ENCODE measurements around the gene DOK1.
A peak's percentile ranks its signal among the peaks of the same experiment; 100 is the strongest.

DOK1 gene

DNA sequence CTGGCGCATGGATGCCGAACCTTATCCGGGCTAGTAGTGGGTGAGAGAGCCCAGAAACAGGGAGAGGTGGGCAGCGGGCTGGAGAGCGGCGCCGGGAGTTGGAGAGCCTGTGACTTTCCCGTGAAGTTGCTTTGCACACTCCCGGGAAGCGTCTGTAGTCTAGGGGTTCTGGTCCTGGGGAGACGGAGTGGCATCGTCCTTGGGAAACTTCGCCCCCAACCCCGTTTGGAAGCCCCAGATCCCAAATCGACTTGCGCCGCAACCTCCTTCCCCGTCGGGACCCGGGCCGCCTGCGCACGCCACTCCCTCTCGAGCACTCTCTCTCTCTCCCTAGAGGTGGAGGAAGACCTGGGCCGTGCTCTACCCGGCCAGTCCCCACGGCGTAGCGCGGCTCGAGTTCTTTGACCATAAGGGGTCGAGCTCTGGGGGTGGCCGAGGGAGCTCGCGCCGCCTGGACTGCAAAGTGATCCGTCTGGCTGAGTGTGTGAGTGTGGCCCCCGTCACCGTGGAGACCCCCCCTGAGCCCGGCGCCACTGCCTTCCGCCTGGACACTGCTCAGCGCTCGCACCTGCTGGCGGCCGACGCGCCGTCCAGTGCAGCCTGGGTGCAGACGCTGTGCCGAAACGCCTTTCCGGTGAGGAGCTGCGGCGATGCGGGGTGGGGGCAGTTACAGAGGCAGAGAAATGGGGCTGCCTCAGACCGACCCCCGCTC lies 456 bp downstream of the DOK1 start:
- H2AFZ ChIP-seq (ENCODE audit: low read depth) = peak overlapping the region; percentile 98
- H3K27ac ChIP-seq = peak overlapping the region; percentile 79
- H4K20me1 ChIP-seq (ENCODE audit: insufficient read depth) = no peaks in the 10 kb centered on the region
- no peaks in the 10 kb centered on the region for H3K36me3 ChIP-seq (ENCODE audit: insufficient read depth)
- no peaks in the 10 kb centered on the region for H3K79me2 ChIP-seq (ENCODE audit: insufficient read depth, low read depth)
- peak overlapping the region; percentile 96 for H3K9ac ChIP-seq
- peak overlapping the region; percentile 58 for H3K4me2 ChIP-seq
- H3K4me3 ChIP-seq (IDR thresholded peaks at IDR 0.05; ENCODE audit: insufficient read depth, low read depth, low read length) = peak overlapping the region; percentile 95
- peaks cover 3% of the 10 kb centered on the region; the same call in 1 of the 2 replicates for H3K27me3 ChIP-seq (ENCODE audit: insufficient read depth, low read depth)
- TF ChIP-seq, protein P1, sequence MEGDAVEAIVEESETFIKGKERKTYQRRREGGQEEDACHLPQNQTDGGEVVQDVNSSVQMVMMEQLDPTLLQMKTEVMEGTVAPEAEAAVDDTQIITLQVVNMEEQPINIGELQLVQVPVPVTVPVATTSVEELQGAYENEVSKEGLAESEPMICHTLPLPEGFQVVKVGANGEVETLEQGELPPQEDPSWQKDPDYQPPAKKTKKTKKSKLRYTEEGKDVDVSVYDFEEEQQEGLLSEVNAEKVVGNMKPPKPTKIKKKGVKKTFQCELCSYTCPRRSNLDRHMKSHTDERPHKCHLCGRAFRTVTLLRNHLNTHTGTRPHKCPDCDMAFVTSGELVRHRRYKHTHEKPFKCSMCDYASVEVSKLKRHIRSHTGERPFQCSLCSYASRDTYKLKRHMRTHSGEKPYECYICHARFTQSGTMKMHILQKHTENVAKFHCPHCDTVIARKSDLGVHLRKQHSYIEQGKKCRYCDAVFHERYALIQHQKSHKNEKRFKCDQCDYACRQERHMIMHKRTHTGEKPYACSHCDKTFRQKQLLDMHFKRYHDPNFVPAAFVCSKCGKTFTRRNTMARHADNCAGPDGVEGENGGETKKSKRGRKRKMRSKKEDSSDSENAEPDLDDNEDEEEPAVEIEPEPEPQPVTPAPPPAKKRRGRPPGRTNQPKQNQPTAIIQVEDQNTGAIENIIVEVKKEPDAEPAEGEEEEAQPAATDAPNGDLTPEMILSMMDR (conservative IDR thresholded peaks at IDR 0.05; ENCODE audit: low read depth, low read length) = no peak
- H3K4me1 ChIP-seq (ENCODE audit: low read depth, poor library complexity, severe bottlenecking) = peaks cover 13% of the 10 kb centered on the region

DNA sequence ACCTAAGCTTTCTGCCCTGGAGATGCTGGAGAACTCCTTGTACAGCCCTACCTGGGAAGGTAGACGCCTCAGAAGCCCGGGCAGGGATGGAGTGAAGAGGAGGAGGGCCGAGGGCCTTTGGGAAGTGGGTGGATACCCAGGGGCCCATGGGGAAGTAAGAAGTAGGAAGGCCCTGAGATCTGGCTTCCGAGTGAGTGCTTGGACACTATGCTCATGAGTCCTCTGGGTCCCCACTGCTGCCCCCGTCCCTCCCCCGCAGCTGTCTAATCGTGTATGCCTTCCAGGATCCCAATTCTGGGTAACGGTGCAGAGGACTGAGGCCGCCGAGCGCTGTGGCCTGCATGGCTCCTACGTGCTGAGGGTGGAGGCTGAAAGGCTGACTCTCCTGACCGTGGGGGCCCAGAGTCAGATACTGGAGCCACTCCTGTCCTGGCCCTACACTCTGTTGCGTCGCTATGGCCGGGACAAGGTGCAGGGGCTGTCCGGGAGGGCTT lies 1.1 kb downstream of the DOK1 start:
- H2AFZ ChIP-seq (ENCODE audit: low read depth) = no peak overlapping the region
- TF ChIP-seq, protein P1 (conservative IDR thresholded peaks at IDR 0.05; ENCODE audit: low read depth, low read length) = no peak
- H3K4me1 ChIP-seq (ENCODE audit: low read depth, poor library complexity, severe bottlenecking) = peaks cover 13% of the 10 kb centered on the region
- peak overlapping the region; percentile 58 for H3K4me2 ChIP-seq
- no peaks in the 10 kb centered on the region for H4K20me1 ChIP-seq (ENCODE audit: insufficient read depth)
- no peaks in the 10 kb centered on the region for H3K36me3 ChIP-seq (ENCODE audit: insufficient read depth)
- H3K27ac ChIP-seq = no peak overlapping the region
- no peak overlapping the region; the same call in 1 of the 2 replicates for H3K9ac ChIP-seq
- peaks cover 3% of the 10 kb centered on the region; the same call in 1 of the 2 replicates for H3K27me3 ChIP-seq (ENCODE audit: insufficient read depth, low read depth)
- H3K4me3 ChIP-seq (IDR thresholded peaks at IDR 0.05; ENCODE audit: insufficient read depth, low read depth, low read length) = no peak overlapping the region
- no peaks in the 10 kb centered on the region for H3K79me2 ChIP-seq (ENCODE audit: insufficient read depth, low read depth)

DNA sequence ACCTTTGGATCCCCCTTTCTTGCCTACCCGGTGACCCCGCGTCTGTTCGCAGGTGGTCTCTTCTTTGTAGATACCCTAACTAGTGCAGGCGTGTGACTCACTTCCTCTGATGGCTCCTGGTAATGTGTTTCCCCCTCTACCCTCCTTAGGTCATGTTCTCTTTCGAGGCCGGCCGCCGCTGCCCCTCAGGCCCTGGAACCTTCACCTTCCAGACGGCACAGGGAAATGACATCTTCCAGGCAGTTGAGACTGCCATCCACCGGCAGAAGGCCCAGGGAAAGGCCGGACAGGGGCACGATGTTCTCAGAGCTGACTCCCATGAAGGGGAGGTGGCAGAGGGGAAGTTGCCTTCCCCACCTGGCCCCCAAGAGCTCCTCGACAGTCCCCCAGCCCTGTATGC lies 1.6 kb downstream of the DOK1 start:
- H3K27ac ChIP-seq = no peak overlapping the region
- H3K4me3 ChIP-seq (IDR thresholded peaks at IDR 0.05; ENCODE audit: insufficient read depth, low read depth, low read length) = no peak overlapping the region
- no peaks in the 10 kb centered on the region for H4K20me1 ChIP-seq (ENCODE audit: insufficient read depth)
- H3K27me3 ChIP-seq (ENCODE audit: insufficient read depth, low read depth) = peaks cover 3% of the 10 kb centered on the region; the same call in 1 of the 2 replicates
- no peaks in the 10 kb centered on the region for H3K79me2 ChIP-seq (ENCODE audit: insufficient read depth, low read depth)
- TF ChIP-seq, protein P1 (conservative IDR thresholded peaks at IDR 0.05; ENCODE audit: low read depth, low read length) = no peak
- no peak overlapping the region for H2AFZ ChIP-seq (ENCODE audit: low read depth)
- H3K9ac ChIP-seq = no peak overlapping the region
- peaks cover 13% of the 10 kb centered on the region for H3K4me1 ChIP-seq (ENCODE audit: low read depth, poor library complexity, severe bottlenecking)
- no peaks in the 10 kb centered on the region for H3K36me3 ChIP-seq (ENCODE audit: insufficient read depth)
- H3K4me2 ChIP-seq = no peak overlapping the region

DNA sequence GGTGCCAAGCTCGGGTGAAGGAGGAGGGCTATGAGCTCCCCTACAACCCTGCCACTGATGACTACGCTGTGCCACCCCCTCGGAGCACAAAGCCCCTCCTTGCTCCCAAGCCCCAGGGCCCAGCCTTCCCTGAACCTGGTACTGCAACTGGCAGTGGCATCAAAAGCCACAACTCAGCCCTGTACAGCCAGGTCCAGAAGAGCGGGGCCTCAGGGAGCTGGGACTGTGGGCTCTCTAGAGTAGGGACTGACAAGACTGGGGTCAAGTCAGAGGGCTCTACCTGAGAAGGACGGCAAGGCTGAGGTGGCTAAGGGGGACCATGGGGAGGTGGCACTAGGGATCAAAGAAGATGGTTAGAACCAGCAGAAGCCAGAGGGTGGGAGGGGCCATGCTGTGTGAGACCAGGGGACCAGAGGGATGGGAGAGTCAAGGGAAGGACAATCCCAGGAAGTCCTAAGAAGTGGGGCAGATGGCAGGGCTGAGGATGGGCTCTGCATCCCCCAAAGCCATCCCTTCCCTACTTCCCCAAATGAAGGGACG lies 2.4 kb downstream of the DOK1 start:
- Histone ChIP-seq H2AFZ (ENCODE audit: low read depth) (no peak overlapping the region), H3K9ac (no peak overlapping the region), H3K4me3 (IDR thresholded peaks at IDR 0.05; ENCODE audit: insufficient read depth, low read depth, low read length) (no peak overlapping the region), H4K20me1 (ENCODE audit: insufficient read depth) (no peaks in the 10 kb centered on the region), H3K4me1 (ENCODE audit: low read depth, poor library complexity, severe bottlenecking) (peaks cover 13% of the 10 kb centered on the region), H3K27ac (no peak overlapping the region), H3K36me3 (ENCODE audit: insufficient read depth) (no peaks in the 10 kb centered on the region), H3K79me2 (ENCODE audit: insufficient read depth, low read depth) (no peaks in the 10 kb centered on the region), H3K4me2 (no peak overlapping the region), H3K27me3 (ENCODE audit: insufficient read depth, low read depth) (no peaks in the 10 kb centered on the region; the same call in 1 of the 2 replicates)
- TF ChIP-seq, protein P1 (conservative IDR thresholded peaks at IDR 0.05; ENCODE audit: low read depth, low read length) = no peak
